T-helper 17 cell (primary cell): Measurements from ENCODE around the gene LDHAL6B. TPM values are rescaled to one million over a fixed set of nuclear protein-coding genes. Genes with fewer than 3 reads are reported as not detected.
A peak's percentile ranks its signal among the peaks of the same experiment; 100 is the strongest.

ENCODE experiments used
- ATAC-seq: fragments of 150-1000 bp; cut with Tn5 transposase; 2 replicates; pipeline ENCODE4 v1.10.0; 2021; ENCODE audit warnings: mild to moderate bottlenecking, moderate library complexity
- DNase-seq, 3 donors: peaks; one replicate each; pipeline versions ENCODE4 v3.0.0 to v3.0.0-alpha.2; 2020 to 2021
- H3K9me3 ChIP-seq: one replicate; pipeline ENCODE4 v1.7.0; 2013; ENCODE audit warnings: low read length, mild to moderate bottlenecking; ENCODE audit not compliant: control insufficient read depth, poor library complexity, severe bottlenecking
- H3K27ac Mint-ChIP-seq: one replicate; pipeline ENCODE4 v1.8.0; 2022; ENCODE audit warnings: mild to moderate bottlenecking, moderate library complexity, mixed read lengths
- H3K27me3 Mint-ChIP-seq: one replicate; pipeline ENCODE4 v1.8.0; 2022; ENCODE audit warnings: mixed read lengths
- H3K36me3 Mint-ChIP-seq: one replicate; pipeline ENCODE4 v1.8.0; 2022; ENCODE audit warnings: low read depth, mixed read lengths
- H3K4me1 Mint-ChIP-seq: one replicate; pipeline ENCODE4 v1.8.0; 2022; ENCODE audit warnings: mild to moderate bottlenecking, mixed read lengths
- H3K4me3 Mint-ChIP-seq: one replicate; pipeline ENCODE4 v1.8.0; 2022; ENCODE audit warnings: mild to moderate bottlenecking, moderate library complexity, mixed read lengths
- total RNA-seq, 4 donors: library from RNA in 2 of 4; stranded (reverse) in 2 of 4; gene quantifications; one replicate each; pipeline ENCODE4 v1.2.3 and lab custom pipeline; 2022 to 2026

The LDHAL6B gene
- total RNA-seq, 2 donors from 2014 or later = not detected

GRCh38 chr15:59255680-59256336, 49.2 kb downstream of the LDHAL6B start:
- Mint-ChIP-seq H3K4me1 (peaks cover 14% of the 10 kb centered on the region), H3K4me3 (no peak overlapping the region), H3K27ac (peak overlapping the region; percentile 84), H3K27me3 (no peaks in the 10 kb centered on the region), H3K36me3 (no peaks in the 10 kb centered on the region)
- H3K9me3 ChIP-seq = no peaks in the 10 kb centered on the region
- no peak for DNase-seq
- ATAC-seq = peak; percentile 91

- no peaks in the 10 kb centered on the region for H3K9me3 ChIP-seq
- H3K4me3 Mint-ChIP-seq = no peak overlapping the region
- H3K4me1 Mint-ChIP-seq = peaks cover 11% of the 10 kb centered on the region
- H3K27ac Mint-ChIP-seq = peak overlapping the region; percentile 56
- H3K36me3 Mint-ChIP-seq = no peaks in the 10 kb centered on the region
- no peaks in the 10 kb centered on the region for H3K27me3 Mint-ChIP-seq
- ATAC-seq = no peak
- no peak for DNase-seq
Observed at GRCh38 chr15:59256482-59256881, 49.8 kb downstream of the LDHAL6B start.

- DNase-seq (no peak), ATAC-seq (no peak)
- H3K4me3 Mint-ChIP-seq = no peak overlapping the region
- no peaks in the 10 kb centered on the region for H3K27me3 Mint-ChIP-seq
- no peaks in the 10 kb centered on the region for H3K9me3 ChIP-seq
- peak overlapping the region; percentile 56 for H3K27ac Mint-ChIP-seq
- peaks cover 11% of the 10 kb centered on the region for H3K4me1 Mint-ChIP-seq
- no peaks in the 10 kb centered on the region for H3K36me3 Mint-ChIP-seq
Observed at GRCh38 chr15:59257140-59257539, 50.5 kb downstream of the LDHAL6B start.

Other genes starting within 250 kb of the LDHAL6B start
- 10 to 100 TPM; 41.3 to 41.8 TPM for gene RNF111, start 219.2 kb upstream of the LDHAL6B start, total RNA-seq
- under 1 TPM in 1 of 2 donors, not detected in 1; 0.73 TPM for gene CCNB2, start 101.7 kb upstream of the LDHAL6B start, total RNA-seq
- gene MYO1E, start 166.0 kb downstream of the LDHAL6B start, total RNA-seq = 1 to 10 TPM; 4.0 to 4.1 TPM
- gene FAM81A, start 231.3 kb downstream of the LDHAL6B start, total RNA-seq = not detected